ENCODE measurements around the gene TRAPPC12.

TRAPPC12 gene

DNA sequence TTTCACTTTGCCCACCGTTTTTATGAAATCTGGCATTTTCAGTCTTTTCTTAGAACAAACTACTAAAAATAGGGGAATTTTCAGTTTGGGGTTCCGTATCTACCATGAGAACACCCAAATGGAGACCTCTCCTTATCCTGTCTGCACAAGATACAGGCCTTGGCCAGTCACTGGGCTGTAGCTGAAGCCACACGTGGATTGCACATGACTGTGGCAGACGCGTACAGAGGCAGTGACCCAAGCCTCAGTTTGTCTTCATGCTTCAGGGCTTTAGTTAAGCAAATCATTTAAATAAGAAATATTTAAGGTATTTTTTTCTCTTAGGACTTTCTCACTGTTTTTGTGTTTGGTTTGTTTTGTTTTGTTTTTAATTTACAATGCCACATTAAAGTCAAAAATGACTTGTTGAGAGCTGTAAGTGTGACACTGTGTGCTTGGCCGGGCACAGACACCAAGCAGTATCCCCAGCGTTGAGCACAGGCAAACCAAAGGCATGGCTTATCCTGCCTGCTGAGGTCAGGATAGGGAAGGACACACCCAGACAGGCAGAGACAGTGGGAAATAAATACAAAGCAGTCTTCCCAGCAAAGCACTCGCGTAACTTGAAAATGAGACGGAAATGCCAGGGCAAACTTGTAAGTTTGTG is 53.3 kb downstream of the TRAPPC12 start:
- no peak overlapping the region for H3K4me3 ChIP-seq (ENCODE audit: low read depth, low read length)
- TF ChIP-seq, protein P1, sequence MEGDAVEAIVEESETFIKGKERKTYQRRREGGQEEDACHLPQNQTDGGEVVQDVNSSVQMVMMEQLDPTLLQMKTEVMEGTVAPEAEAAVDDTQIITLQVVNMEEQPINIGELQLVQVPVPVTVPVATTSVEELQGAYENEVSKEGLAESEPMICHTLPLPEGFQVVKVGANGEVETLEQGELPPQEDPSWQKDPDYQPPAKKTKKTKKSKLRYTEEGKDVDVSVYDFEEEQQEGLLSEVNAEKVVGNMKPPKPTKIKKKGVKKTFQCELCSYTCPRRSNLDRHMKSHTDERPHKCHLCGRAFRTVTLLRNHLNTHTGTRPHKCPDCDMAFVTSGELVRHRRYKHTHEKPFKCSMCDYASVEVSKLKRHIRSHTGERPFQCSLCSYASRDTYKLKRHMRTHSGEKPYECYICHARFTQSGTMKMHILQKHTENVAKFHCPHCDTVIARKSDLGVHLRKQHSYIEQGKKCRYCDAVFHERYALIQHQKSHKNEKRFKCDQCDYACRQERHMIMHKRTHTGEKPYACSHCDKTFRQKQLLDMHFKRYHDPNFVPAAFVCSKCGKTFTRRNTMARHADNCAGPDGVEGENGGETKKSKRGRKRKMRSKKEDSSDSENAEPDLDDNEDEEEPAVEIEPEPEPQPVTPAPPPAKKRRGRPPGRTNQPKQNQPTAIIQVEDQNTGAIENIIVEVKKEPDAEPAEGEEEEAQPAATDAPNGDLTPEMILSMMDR (IDR thresholded peaks at IDR 0.05; ENCODE audit: borderline replicate concordance, insufficient read depth, low read depth, low read length), result no peak

DNA sequence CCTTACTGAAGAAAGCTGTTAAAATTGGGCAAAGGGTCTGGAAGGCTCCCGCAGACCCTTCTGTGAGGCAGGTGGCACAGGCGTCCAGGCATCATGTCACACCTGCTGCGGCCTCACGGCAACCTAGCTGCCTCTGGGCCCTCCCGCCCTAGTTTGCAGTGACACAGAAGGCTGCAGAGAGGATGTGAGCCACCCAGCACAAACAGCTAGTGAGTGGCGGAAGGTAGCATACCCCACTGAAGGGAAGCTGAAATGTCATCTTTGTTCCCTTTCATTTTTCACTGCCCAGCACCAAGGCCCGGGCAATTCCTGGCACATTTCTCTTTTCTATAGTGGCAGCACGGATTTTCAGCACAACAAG is 53.8 kb downstream of the TRAPPC12 start:
- TF ChIP-seq, protein P1 (IDR thresholded peaks at IDR 0.05; ENCODE audit: borderline replicate concordance, insufficient read depth, low read depth, low read length), result no peak
- H3K4me3 ChIP-seq (ENCODE audit: low read depth, low read length), result no peak overlapping the region

DNA sequence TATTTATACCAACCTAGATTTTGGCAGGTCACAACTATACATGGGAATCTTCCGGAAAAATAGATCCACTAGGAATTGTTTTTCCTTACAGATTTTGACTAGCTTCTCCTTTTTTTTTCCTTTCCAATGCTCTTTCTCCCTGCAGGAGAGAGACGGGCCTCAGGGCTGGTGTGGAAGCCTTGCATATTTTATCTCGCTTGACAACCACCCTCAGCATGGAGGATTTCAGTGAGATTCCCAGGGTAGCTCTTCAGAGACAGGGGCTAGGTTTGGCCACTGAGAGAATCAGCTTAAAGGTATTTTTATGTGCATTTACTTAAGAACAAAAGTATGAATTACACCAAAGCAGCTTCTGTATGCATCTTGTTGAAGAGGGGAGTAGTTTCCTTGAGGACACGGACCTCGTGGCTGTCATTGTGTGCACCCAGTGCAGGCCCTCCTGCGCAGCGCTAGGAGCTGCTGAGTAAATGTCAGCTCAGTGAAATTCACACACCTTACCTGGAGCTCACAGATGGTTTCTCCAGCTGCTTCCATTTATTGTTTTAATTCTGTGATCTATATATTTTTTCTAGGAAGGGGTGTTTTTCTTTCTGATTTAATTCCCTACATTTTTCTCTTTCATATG is 54.4 kb downstream of the TRAPPC12 start:
- no peak overlapping the region for H3K4me3 ChIP-seq (ENCODE audit: low read depth, low read length)
- TF ChIP-seq, protein P1 (IDR thresholded peaks at IDR 0.05; ENCODE audit: borderline replicate concordance, insufficient read depth, low read depth, low read length), result no peak

DNA sequence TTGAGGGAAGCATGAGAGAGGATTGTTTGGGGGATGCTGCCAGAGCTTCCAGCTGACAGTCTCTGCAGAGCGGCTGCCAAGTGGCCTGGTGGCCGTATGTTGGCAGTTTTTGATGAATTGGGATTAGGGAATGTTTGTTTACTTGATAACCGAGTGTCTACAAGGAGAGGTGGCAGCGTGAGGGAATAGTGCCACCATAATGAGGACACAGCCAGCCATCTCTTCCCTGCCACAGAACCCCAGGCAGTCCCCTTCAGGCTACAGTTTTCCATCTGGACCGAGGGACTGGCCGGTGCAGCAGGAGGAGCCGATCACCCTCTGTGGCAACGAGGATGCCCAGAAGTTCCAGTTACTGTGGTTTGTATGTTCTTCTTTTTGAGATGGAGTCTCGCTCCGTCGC is 55.2 kb downstream of the TRAPPC12 start:
- TF ChIP-seq, protein P1 (IDR thresholded peaks at IDR 0.05; ENCODE audit: borderline replicate concordance, insufficient read depth, low read depth, low read length), result no peak
- H3K4me3 ChIP-seq (ENCODE audit: low read depth, low read length), result no peak overlapping the region

DNA sequence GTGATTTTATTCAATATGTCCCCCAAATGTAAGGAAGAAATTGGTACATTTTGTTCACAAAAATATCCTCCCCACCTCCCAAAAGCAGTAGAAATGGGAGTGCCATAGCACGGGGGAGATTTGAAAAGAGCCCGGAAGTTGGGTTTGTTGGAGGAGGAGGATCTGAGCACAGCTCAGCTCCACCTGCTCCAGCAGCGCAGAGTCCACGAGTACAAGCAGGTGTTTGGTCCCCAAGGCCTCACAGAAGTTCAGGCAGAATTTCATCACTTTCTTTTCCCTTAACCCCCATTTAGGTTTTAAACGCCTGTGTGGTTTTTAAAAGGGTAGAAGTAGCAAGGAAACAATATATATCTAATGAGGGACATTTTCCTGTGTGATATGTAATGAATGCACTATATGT is 56.0 kb downstream of the TRAPPC12 start:
- TF ChIP-seq, protein P1 (IDR thresholded peaks at IDR 0.05; ENCODE audit: borderline replicate concordance, insufficient read depth, low read depth, low read length), result no peak
- no peak overlapping the region for H3K4me3 ChIP-seq (ENCODE audit: low read depth, low read length)

DNA sequence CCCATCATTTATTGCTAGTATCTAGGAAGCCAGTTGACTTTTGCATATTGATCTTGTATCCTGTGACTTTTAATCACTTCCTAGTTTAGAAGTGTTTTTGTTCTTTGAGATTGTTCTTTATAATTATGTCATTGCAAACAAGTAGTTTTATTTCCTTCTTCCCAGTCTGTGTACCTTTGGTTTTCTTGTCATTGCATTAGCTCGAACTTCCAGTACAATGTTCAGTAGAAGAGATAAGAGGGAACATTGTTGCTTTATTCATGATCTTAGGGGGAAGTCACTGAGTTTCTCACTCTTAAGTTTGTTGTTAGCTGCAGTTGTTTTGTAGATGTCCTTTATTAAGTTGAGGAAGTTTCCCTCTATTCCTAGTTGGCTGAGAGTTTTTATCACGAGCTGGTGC is 61.0 kb downstream of the TRAPPC12 start:
- H3K4me3 ChIP-seq (ENCODE audit: low read depth, low read length), result no peak overlapping the region
- TF ChIP-seq, protein P1 (IDR thresholded peaks at IDR 0.05; ENCODE audit: borderline replicate concordance, insufficient read depth, low read depth, low read length), result no peak

DNA sequence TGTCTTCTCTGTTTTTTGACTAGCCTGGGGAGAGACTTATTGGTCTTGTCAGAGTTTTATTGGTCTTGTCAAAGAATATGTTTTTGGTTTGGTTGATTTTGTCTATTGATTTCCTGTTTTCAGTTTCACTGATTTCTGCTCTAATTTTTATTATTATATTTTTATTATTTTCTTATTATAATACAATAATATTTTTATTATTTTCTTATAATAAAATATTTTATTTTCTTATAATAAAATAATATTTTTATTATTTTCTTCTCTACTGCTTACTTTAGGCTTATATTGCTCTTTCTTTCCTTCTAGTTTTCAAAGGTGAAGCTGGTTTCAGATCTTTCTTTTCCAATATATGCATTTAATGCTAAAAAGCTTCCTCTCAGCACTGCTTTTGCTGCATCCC is 62.0 kb downstream of the TRAPPC12 start:
- TF ChIP-seq, protein P1 (IDR thresholded peaks at IDR 0.05; ENCODE audit: borderline replicate concordance, insufficient read depth, low read depth, low read length), result no peak
- H3K4me3 ChIP-seq (ENCODE audit: low read depth, low read length), result no peak overlapping the region

Measured in GM12875 (cell line).